LNCaP clone FGC (cell line): ENCODE data around the gene SCGB3A1.

ENCODE experiments used
- DNase-seq: peaks from one replicate; pipeline ENCODE4 v3.0.0-alpha.2; 2011; ENCODE audit warnings: low read depth
- H3K4me3 ChIP-seq: 2 replicates; pipeline ENCODE4 v1.5.1; 2011; ENCODE audit warnings: mild to moderate bottlenecking, low read depth, low read length, control low read depth
- TF ChIP-seq, protein P1 (sequence below): IDR thresholded peaks from 2 replicates; pipeline ENCODE4 v1.5.1; 2012; ENCODE audit warnings: mild to moderate bottlenecking; ENCODE audit not compliant: control insufficient read depth, insufficient read depth; ENCODE audit errors: extremely low read depth

SCGB3A1 gene

DNA sequence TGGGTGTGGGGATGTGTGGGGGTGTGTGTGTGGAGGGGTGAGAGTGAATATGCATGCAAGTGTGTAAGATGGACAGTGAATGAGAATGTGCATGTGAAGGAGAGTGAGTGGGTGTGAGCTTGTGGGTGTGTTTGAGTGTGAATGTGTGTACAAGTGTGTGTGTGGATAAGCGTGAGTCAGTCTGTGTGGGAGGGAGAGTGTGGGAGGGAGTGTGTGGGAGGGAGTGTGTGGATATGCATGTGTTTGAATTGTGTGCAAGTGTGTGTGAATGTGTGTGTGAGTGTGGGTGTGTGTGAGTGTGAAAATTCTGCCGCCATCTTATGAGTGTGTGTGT is 3.7 kb upstream of the SCGB3A1 start:
- DNase-seq, result no peak
- no peak overlapping the region for H3K4me3 ChIP-seq
- TF ChIP-seq, protein P1, sequence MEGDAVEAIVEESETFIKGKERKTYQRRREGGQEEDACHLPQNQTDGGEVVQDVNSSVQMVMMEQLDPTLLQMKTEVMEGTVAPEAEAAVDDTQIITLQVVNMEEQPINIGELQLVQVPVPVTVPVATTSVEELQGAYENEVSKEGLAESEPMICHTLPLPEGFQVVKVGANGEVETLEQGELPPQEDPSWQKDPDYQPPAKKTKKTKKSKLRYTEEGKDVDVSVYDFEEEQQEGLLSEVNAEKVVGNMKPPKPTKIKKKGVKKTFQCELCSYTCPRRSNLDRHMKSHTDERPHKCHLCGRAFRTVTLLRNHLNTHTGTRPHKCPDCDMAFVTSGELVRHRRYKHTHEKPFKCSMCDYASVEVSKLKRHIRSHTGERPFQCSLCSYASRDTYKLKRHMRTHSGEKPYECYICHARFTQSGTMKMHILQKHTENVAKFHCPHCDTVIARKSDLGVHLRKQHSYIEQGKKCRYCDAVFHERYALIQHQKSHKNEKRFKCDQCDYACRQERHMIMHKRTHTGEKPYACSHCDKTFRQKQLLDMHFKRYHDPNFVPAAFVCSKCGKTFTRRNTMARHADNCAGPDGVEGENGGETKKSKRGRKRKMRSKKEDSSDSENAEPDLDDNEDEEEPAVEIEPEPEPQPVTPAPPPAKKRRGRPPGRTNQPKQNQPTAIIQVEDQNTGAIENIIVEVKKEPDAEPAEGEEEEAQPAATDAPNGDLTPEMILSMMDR, result no peak

DNA sequence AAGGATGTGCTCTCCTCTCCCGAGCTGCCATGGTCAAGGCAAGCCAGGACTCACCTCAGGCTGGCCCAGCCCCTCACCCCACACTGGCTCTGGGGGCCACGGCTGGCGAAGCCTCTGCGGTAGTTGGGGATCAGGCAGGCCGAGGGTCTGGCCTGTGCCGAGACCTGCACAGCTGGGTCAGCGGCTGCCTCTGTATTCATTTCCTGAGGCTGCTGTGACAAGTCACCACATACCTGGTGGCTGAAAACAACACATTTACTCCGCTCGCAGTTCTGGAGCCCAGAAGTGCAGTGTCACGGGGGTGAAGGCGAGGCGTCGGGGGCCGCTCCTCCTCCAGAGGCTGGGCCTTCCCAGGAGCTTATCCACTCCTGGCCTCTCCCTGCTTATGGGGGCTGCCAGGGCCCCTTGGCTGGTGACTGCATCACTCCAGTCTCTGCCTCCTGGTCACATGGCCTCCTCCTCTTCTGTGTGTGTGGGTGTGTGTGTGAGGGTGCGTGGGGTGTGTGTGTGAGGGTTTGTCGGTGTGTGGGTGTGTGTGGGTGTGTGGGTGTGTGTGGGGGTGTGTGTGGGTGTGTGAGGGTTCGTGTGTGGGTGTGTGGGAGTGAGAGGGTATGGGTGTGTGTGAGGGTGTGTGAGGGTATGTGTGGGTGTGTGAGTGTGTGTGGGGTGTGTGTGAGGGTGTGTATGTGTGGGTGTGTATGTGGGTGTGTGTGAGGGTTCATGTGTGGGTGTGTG is 3.2 kb upstream of the SCGB3A1 start:
- DNase-seq, result no peak
- H3K4me3 ChIP-seq, result no peak overlapping the region
- TF ChIP-seq, protein P1, result no peak

DNA sequence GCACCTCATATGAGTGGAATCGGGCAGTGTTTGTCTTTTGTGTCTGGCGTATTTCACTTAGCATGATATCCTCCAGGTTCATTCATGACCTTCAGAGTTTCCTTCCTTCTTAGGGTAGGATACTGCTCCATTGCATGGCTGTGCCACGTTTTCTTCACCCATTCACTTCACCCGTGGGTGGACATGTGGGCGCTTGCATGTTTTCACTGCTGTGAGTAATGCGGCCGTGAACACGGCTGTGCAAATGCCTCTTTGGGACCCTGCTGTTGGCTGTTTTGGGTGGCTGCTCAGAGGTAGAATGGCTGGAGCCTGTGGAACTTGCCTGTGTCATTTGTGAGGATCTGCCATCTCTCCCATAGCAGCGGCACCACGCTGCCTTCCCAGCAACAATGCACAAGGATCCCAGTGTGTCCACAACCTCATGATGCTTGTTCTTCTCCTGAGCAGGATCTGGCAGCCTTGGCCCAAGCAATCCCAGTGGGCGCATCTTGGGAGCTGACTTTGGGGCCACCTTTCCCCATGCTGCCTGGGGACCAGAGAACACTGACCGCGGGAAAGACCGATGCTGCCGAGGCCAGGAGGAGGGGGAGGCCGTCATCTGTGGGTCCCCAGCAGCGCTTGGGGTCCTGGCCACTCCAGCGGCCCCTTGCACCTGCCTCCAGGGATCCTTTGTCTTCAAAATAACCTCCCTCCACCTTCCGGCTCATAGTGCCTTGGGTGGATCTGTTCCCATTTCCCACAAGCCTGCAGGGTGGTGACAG is 2.3 kb upstream of the SCGB3A1 start:
- TF ChIP-seq, protein P1, result no peak
- H3K4me3 ChIP-seq, result no peak overlapping the region
- no peak for DNase-seq

DNA sequence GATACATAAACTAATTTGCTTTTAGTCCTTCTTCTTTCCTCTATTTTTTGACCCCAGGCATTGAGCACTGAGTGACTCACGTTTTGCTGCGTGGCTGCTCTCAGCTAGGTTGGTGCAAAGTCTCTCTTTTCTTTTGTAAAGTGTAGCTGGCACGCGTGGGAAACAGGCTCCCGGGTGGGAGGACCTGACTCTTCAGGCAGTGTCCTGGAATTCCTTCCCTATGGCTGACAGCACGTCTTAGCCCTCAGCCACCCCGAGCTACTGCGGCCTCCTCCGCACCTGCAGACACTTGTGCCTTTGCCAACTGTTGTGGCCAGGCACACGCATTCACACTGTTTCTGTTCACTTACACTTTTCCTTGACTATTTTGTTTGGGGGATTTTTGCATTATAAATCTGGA is 877 bp upstream of the SCGB3A1 start:
- TF ChIP-seq, protein P1, result no peak
- no peak for DNase-seq
- no peak overlapping the region for H3K4me3 ChIP-seq

DNA sequence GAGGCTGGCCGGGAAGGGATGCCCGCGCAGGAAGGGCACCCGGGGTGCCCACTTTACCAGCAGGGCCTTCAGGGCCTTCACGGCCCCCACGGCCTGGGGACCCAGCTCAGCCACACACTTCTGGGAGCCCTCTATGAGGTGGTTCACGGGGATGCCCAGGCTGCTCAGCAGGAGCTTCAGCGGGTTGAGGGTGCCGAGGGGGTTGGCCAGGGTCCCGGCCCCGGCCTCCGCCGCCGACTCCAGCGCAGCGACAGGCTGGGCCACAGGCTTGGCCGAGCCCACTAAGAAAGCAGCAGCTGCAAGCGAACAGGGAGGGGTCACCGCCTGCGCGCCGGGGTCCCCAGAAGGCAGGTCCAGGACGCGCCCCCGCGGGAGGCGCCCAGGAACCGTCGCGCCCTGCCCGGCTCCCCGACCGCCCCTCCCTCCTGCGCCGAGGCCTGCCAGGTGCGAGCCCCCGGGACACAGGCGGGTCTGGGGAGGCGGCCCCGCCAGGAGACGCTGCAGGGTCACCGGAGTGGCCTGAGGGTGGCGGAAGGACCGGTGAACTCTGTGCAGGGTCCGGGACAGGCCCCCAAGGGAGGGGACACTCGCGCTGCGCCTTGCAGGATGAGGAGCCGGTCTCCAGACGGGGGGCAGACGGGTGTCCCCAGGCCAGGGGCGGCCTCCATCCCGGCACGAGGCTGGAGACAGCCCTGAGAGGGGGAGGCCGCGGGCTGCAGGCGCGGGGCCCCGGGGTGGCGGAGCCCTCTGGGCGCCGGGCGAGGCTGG is 572 bp downstream of the SCGB3A1 start:
- TF ChIP-seq, protein P1, result no peak
- no peak overlapping the region for H3K4me3 ChIP-seq
- DNase-seq, result no peak

DNA sequence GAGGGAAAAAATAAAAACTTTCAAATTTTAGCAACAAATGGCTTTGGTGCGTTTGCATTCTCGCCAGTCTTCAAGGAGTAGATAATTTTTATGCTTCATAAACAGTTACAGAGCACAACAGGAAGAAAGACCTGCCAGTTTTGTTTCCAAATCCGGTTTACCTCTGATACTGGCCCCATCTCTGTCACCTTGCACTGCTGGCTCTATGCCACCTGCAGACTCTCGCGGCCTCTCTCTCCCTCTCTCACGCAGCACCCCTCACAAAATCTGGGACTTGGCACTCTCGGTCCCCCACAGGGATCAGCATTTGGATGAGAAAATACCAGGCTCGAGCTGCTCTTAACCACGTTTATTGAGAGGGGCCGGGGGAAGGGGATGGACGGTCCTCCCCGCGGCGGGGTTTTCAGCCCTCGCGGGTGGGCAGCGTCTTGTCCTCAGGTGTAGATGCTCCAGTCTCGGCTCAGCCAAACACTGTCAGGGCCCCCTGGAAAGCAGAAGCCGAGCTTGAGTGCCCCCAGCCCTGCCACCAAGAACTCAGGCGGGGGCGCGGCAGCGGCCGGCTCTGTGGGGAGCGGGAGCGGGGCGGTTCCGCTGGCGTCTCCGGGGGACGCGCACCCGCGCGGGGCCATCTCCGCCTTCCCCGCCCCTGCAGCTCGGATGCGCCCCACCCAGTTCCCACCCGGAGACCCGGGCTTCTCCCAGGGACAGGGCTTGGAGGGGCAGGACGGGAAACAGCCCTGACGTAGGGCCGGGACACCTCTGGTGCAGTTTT is 1.3 kb downstream of the SCGB3A1 start:
- no peak for DNase-seq
- H3K4me3 ChIP-seq, result no peak overlapping the region

More for the DNA sequence above, 1.3 kb downstream of the SCGB3A1 start:
- TF ChIP-seq, protein P1, result no peak
